Endothelial cell (in vitro differentiated cells): ENCODE results near the gene PRPSAP1. TPM values are rescaled to one million over a fixed set of nuclear protein-coding genes. Genes with fewer than 3 reads are reported as not detected.

Experiments used
- DNase-seq: peaks from one replicate; pipeline ENCODE4 v3.0.0; 2021; ENCODE audit warnings: low spot score
- H3K27ac Mint-ChIP-seq: one replicate; pipeline ENCODE4 v1.8.0; 2021; ENCODE audit warnings: mixed read lengths, inconsistent platforms; ENCODE audit not compliant: unreplicated experiment
- H3K27me3 Mint-ChIP-seq: one replicate; pipeline ENCODE4 v1.8.0; 2021; ENCODE audit warnings: mild to moderate bottlenecking, moderate library complexity, mixed read lengths, inconsistent platforms; ENCODE audit not compliant: unreplicated experiment
- H3K36me3 Mint-ChIP-seq: one replicate; pipeline ENCODE4 v1.8.0; 2021; ENCODE audit warnings: mild to moderate bottlenecking, low read depth, mixed read lengths, inconsistent platforms; ENCODE audit not compliant: unreplicated experiment
- H3K4me1 Mint-ChIP-seq: one replicate; pipeline ENCODE4 v1.8.0; 2021; ENCODE audit warnings: mild to moderate bottlenecking, mixed read lengths, inconsistent platforms; ENCODE audit not compliant: unreplicated experiment
- H3K4me3 Mint-ChIP-seq: one replicate; pipeline ENCODE4 v1.8.0; 2021; ENCODE audit warnings: mild to moderate bottlenecking, mixed read lengths, inconsistent platforms; ENCODE audit not compliant: unreplicated experiment
- H3K9me3 Mint-ChIP-seq: one replicate; pipeline ENCODE4 v1.8.0; 2021; ENCODE audit warnings: mixed read lengths, inconsistent platforms; ENCODE audit not compliant: unreplicated experiment
- CTCF ChIP-seq: fragments of 200-600 bp; sonication (generic); IDR thresholded peaks from one replicate; pipeline ENCODE4 v1.5.0; 2021; ENCODE audit warnings: antibody characterized with exemption; ENCODE audit not compliant: unreplicated experiment
- total RNA-seq: library from RNA; stranded (reverse); fragmentation: NEBNext Ultra II Directional; extraction: Animal tissue kit (Norgen Biotek cat#: 25700); gene quantifications from one replicate; pipeline ENCODE4 v1.2.1, GENCODE V29; 2021; ENCODE audit not compliant: unreplicated experiment

Gene PRPSAP1
- total RNA-seq, 1 donor from 2014 or later, result 136 TPM

GRCh38 chr17:76280650-76281049 is 73.1 kb downstream of the PRPSAP1 start:
- H3K27ac Mint-ChIP-seq, result no peak overlapping the region
- TF ChIP-seq CTCF, result no peak
- H3K9me3 Mint-ChIP-seq, result no peaks in the 10 kb centered on the region
- peaks cover 19% of the 10 kb centered on the region for H3K36me3 Mint-ChIP-seq
- H3K27me3 Mint-ChIP-seq, result peaks cover 14% of the 10 kb centered on the region
- no peaks in the 10 kb centered on the region for H3K4me1 Mint-ChIP-seq
- H3K4me3 Mint-ChIP-seq, result no peak overlapping the region
- no peak for DNase-seq

- Mint-ChIP-seq H3K4me1 (no peaks in the 10 kb centered on the region), H3K27me3 (peaks cover 15% of the 10 kb centered on the region), H3K4me3 (no peak overlapping the region), H3K27ac (no peak overlapping the region), H3K9me3 (no peaks in the 10 kb centered on the region), H3K36me3 (peaks cover 21% of the 10 kb centered on the region)
- DNase-seq, result no peak
- peak; percentile 61 for TF ChIP-seq CTCF
Observed at GRCh38 chr17:76279742-76280287, 73.9 kb downstream of the PRPSAP1 start.

DNA sequence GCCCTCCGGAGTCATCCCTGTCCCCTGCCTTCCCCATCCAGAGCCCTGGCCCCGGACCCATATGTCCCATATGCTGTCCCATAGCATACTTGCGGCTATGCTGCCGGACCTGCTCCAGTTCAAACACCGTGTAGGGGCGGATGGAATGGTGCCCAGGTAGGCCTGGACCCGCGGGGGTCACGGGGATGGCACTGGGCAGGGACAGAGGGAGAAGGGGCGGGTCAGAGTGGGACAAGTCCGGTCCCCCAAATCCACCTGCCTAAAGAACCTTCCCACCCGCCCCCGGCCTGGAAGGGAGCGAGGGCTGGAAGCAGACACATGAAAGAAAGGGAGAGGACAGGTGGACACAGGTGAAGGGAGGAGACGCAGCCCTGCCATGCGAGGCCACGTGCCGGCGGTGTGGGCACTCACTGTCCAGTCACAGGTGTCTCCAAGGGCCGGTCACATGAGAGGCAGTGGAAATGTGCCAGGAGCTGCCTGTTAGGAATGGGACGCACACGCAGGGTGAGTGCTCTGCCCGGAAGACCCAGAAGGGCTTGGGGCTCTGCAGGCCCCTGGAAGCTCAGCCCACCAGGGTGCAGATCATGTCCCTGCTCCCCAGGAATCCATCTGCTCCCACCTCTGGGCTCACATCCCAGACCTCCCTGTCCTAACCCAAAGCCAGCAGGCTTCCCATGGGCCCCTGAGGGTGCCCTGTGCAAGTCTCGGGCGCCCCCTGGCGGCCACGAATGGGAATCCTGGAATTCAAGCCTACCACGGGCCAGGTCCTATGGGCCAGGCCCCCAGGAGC is 74.6 kb downstream of the PRPSAP1 start:
- DNase-seq, result peak; percentile 90
- Mint-ChIP-seq H3K4me3 (no peak overlapping the region), H3K4me1 (no peaks in the 10 kb centered on the region), H3K9me3 (no peaks in the 10 kb centered on the region), H3K27ac (no peak overlapping the region), H3K36me3 (peaks cover 20% of the 10 kb centered on the region), H3K27me3 (peaks cover 16% of the 10 kb centered on the region)
- TF ChIP-seq CTCF, result peak; percentile 98

DNA sequence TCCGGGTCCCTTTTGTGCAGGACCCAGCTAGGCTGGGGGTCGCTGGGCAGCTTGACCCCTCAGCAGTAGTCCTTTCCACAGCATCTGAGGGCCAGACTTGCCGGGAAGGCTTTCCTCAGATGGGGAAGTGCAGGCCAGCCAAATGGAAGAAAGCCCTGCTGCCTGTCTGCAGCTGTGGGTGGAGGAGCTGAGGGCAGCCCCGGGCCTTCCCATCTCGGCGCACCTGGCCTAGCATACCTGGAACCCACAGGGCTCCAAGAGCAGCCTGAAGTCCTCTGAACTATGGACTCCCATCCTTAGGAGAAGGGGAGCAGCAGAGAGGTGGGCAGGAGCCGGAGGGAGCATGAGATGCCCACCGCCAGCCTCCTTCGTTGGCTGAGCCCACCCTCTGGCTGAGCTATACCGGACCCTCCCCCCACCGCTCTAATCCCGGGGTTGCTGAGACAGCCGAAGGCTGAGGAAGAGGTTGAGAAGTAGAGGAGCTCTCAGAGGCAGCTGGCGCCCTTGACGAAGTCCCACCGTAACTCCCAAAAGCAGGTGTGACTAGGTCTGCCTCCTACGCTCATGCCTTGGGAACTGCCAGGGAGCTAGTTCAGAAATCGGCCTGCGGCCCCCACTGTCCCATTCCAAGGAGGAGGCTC is 75.3 kb downstream of the PRPSAP1 start:
- H3K4me3 Mint-ChIP-seq, result no peak overlapping the region
- no peak for TF ChIP-seq CTCF
- H3K9me3 Mint-ChIP-seq, result no peaks in the 10 kb centered on the region
- H3K4me1 Mint-ChIP-seq, result no peaks in the 10 kb centered on the region
- no peak overlapping the region for H3K27ac Mint-ChIP-seq
- peaks cover 19% of the 10 kb centered on the region for H3K36me3 Mint-ChIP-seq
- peaks cover 16% of the 10 kb centered on the region for H3K27me3 Mint-ChIP-seq
- DNase-seq, result no peak
